Measurements from ENCODE around the gene GRIP1.

GRIP1 gene

DNA sequence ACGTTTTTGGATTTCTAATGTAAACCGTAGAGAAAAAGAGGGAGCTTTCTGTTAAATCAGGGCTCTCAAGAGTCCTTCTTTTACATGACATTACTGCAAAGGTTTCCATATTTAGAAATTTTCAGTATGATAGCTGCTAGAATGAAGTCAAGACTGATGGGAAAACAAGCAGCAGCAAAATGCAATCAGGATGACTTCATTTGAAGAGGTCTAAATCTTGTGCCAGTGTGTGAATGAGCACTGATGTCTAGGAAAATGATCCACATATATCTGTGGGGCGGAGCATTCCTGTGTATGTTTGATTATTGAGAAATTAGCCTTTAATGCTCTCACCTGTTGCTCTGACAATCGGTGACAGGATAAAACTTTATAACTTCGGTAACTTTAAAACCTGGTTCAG is 73.6 kb downstream of the GRIP1 start:
- in situ Hi-C loops (cut with MboI; ENCODE audit: low sequenced_read_pairs): no loop called here

DNA sequence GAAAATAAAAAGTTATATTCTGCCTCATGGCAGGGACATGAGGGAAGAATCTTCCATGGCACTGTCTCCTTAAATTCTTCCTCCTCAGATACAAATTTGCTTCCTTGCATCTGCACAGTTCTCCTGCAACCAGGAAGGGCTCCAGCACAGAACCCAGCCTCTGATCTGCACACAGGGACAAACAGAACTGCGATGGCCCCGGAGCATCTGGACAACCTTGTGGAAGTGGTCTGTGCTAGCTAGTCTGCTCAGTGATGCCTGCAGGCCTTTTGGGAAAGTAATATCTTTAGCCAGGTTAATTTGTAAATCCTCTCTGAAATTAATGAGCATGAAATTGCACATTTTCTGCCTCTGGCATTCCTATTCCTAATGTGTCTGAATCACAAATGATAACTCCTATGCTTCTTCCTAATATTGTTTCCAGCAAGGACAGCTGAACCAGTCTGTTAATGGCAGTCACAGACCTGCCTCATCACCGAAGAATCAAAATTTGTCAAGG is 74.8 kb downstream of the GRIP1 start:
- in situ Hi-C loops (cut with MboI; ENCODE audit: low sequenced_read_pairs): no loop called here

DNA sequence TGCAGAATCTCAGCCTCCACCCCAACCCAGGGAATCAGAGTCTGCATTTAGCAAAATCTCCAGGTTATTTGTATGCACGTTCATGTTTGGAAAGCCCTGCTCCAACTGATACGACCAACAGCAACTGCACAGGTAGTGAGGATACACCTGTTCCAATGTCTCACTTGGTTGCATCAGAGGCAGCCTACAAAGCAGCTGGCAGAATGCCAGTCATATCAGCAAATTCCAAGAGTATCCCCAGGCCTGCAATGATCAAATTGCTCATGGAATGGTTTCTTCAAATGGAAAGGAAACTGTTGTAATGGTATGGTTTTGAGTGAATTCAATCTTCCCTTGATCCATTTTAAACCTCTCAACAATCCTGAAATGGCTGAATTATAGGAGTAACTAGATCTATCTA is 75.4 kb downstream of the GRIP1 start:
- in situ Hi-C loops (cut with MboI; ENCODE audit: low sequenced_read_pairs): no loop called here

DNA sequence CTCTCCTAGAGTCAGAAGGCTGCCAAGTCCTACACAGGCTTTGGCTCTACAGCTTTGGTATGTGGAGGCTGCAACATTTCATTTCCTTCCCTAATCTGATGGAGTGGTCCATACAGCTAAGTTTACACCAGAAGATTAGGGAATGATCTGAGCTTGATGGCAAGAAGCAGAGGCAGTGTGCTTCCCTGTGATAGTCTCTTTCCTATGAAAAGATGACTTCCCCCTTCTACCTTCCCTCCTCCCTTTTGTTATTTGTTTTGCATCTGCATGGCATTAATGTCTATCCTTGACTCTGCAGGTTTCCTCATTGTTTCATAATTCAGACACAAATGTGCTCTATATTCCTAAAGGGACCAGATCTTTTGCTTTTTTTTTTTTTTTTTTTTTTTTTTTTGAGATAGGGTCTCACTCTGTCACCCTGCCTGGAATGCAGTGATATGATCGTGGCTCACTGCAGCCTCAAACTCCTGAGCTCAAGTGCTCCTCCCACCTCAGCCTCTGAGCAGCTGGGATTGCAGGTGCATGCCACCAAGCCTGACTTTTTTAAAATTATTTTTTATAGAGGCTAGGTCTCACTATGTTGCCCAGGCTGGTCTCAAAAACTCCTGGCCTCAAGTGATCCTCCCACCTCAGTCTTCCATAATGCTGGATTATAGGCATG is 76.3 kb downstream of the GRIP1 start:
- in situ Hi-C loops (cut with MboI; ENCODE audit: low sequenced_read_pairs): no loop called here

DNA sequence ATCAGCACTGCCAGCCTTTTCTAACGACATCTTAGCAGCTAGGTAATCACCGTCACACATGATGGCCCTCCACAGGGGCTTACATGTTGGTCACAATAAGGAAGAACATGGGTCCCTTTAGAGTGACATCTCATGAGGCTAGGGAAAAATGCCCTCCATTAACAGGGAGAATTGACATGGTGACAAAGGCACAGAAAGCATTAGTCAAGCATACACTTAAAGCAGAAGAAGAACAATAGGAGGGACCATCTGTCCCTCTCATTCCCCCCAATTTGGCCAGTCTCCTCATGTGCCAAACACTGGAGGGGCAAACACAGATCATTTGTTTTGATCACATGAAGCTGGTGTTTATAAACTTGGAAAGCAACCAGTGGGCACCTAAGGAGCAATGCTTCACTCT is 78.0 kb downstream of the GRIP1 start:
- in situ Hi-C loops (cut with MboI; ENCODE audit: low sequenced_read_pairs): no loop called here

DNA sequence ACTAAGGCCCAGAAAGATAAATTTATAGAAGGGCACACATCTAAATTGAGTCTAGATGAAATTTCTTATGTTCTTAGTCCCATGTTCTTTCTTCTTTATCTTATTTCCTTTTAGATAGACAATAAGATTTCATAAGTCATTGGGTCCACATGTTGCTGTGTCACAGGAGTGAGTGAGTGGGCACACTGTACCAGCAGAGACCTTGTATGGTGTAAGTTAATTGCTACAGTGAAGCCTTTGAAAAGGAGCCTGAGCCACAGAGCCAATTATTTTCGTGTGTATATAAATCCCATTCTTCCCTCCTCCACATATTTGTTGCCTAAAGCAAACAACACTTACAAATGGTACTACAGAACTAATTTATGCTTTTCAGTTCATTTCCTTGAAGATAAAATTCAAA is 79.1 kb downstream of the GRIP1 start:
- in situ Hi-C loops (cut with MboI; ENCODE audit: low sequenced_read_pairs): no loop called here

DNA sequence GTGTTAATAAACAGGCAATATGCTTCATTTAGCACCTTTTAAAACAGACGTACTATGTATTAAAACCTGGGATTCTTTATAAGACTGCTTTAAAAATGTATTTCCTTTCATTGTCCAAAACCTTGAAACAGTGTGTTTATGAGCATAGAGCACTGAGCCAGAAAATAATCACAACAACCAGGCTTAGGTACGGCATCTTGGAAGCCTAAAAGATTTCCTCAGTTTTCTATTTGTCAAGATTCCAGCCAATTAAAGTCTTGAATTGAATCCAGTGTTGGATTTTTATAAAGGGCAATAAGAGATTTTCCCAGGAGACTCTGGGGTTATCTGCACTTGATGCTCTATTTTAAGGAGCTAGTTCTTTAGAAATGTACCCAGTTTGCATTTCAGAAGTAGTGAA is 80.3 kb downstream of the GRIP1 start:
- in situ Hi-C loops (cut with MboI; ENCODE audit: low sequenced_read_pairs): no loop called here

DNA sequence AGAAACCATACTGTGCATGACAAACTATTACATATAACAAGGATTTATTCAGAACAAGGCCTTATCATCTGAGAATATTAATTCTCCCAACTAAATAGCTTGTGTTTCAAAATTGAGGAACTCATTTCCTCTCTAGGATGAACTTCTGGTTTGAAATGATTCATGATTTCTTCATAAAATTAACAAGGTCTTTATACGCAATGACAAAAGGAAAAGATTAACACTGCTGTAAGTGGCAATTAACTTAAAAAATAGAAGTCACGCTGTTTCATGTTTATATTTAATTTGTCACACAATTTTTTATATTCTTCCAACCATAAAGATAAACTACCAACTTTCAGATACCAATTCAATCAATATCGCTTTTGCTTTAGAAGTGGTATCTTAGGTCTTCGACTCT is 80.8 kb downstream of the GRIP1 start:
- in situ Hi-C loops (cut with MboI; ENCODE audit: low sequenced_read_pairs): no loop called here

DNA sequence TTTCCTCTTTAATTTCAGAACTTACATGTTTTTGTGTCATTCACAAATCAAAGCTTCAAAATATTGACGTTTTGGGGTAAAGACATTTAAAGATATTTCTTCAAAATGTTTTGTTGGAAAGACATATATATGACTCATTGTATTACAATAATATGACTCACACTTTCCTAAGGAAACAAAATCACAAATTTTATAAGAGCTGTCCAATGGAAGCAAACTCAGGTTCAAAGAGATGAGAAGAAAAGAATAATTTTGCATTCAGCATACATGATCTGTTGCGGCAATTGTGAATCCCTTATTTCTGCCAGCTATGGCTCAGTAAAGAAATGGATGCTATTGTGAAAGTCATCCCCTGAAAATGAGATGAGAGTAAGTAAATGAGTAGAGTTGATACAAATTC is 82.7 kb downstream of the GRIP1 start:
- in situ Hi-C loops (cut with MboI; ENCODE audit: low sequenced_read_pairs): no loop called here

DNA sequence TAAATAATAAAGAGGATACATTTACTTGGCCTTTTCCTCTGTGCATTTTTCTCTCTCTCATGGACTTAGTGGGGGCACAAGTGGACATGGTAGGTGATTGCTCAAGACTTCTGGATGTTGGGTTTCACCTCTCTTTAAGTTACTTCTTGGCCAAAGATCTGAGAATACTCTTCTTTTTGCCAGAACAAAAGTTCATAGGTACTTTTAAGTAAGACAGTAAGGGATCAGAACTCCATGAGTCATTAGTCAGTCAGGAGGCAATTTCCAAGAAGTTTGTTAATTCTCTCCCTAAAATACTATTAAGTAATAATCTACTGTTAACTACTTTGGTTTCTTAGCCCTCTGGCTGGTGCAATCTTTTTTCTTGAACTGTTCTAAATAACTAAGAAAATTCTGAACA is 84.2 kb downstream of the GRIP1 start:
- in situ Hi-C loops (cut with MboI; ENCODE audit: low sequenced_read_pairs): no loop called here

DNA sequence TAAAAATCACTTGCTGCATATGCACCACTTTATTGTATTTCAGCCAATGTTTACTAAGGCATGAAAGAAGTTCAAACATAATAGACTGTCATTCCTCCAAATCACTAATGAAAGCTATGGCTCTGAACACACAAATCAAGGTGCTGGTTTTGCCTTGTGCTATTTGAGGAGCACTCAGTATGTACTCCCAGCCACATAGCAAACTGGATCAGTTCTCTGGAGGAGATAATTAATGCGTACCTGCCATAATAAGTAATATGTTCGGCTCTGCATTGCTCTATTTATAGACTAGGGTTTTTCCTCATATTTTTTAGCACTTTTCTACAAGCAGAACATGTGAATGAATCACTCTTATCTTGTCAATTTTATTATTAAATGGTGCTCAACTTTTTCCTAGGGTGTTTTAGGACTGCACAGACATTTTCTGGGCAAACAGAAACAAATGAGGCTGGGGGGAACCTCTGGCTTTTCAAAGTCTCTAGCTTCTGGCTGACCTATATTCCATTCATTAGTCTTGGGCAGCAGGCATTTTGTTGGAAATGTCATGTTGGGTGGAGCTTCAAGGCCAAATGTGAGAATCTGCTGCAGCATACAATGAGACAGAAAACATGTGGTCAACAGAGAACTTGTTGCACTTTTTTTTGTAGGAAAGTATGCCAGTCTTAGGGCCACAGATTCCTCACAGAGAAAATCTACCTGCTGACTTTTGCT is 88.4 kb downstream of the GRIP1 start:
- in situ Hi-C loops (cut with MboI; ENCODE audit: low sequenced_read_pairs): no loop called here

DNA sequence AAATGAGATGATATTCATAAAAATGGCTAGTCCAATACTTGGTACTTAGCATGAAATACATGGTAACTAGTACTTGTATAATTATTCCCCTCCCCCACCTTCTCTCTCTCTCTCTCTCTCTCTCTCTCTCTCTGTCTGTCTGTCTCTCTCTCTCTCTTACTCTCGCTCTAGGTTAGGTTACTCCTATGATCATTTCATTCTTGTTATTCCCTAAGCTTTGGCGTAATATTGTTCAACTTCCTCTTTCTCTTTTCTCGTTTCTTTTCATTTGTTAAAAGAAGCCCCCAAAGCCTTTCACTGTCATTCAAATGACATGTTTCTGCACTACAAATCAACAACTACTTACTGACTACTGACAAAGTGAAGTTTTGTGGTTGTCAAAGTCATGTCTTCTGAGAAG is 89.8 kb downstream of the GRIP1 start:
- in situ Hi-C loops (cut with MboI; ENCODE audit: low sequenced_read_pairs): no loop called here

DNA sequence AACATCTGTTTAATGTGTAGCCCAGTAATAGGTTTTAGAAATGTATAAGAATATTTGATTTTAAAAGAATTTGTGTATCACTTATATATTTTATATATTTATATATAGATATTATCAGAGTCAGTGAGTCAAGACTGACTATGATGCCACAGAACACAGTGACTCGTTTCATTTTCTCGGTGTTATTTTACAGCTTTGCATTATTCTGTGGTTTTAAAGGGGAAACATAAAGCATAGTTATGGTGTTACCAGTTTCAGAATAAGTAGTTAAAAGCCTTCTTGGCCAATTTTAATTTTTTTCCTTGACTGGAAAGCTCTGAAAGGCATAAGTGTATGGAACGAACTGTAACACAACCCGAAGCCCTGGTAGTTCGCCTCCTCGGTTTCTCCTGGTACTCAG is 91.0 kb downstream of the GRIP1 start:
- in situ Hi-C loops (cut with MboI; ENCODE audit: low sequenced_read_pairs): no loop called here

DNA sequence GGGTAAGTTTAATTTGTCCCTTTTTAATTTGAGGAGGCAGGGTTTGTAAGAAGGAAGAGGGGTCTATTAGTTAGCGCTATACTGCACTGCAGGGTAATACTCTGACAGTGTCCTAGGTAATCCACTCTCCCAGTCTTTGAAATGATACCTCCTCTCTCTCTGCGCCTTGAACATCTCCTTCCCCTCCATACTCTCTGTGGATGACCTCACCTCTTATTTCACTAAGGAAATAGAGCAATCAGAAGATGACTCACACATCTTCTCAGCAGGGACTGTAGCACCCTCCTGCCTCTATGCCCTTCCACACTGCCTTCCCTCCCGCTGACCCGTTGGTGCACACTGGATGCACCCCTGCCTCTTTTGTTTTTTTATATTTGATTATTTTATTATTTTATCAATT is 94.2 kb downstream of the GRIP1 start:
- in situ Hi-C loops (cut with MboI; ENCODE audit: low sequenced_read_pairs): no loop called here

DNA sequence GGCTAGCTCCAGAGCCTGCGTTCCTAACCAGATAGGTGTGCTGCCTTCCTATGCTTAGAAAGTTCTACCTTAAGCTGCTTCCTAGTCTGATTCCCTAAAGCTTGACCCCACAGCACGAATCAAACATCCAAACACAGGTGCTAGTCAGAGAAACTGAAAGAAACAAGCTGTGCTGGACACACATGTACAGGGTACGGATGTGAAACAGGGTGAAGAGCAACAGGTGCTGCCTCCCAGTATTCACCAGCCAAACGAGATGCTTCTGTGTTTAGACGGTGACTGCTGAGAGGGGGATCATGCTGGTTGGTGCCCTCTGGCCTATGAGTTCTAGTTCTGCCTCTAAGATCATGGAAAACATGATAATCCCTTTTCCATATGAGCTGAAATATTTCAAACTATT is 105.3 kb downstream of the GRIP1 start:
- in situ Hi-C loops (cut with MboI; ENCODE audit: low sequenced_read_pairs): no loop called here

DNA sequence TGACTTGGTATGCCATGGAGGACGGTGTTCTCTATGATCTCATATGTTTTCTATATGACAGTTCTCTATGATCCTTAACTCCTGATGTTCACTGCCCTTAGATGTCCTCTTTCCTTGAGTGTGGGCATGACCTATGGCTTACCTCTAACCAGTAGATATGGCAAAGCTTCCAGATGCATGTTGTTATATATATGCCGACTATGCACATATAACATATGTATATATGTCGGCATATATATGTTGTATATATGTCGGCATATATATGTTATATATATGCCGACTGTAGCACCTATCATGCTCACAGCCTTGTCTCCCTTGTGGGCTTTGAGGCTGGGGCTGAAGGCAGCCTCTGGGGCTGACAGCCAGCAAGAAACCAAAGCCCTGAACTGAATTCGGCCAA is 106.0 kb downstream of the GRIP1 start:
- in situ Hi-C loops (cut with MboI; ENCODE audit: low sequenced_read_pairs): no loop called here

DNA sequence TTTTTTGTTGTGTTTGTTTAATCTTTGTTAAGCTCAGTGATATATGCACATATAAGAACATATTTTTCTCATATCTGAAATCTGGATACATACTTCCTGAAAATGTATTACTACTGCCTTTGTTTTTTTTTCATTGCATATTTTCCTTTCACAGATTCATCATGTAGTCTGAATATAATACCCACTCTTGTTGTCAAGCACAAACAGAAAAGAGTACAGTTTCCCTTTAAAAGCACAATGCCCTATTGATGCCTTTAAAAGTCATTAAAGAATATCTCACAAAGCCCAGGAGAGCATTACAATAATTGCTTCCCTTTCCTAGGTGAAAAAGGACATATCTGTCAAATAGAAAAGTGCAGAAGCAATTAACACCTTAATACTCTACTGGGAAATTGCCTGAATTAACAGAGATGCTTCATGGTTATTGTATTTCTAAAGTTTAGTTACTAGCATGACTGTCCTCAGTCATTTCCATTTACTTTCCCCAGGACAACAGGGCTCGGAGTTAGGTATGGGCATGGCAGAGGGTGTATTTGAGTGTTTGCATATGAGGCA is 107.4 kb downstream of the GRIP1 start:
- in situ Hi-C loops (cut with MboI; ENCODE audit: low sequenced_read_pairs): no loop called here

DNA sequence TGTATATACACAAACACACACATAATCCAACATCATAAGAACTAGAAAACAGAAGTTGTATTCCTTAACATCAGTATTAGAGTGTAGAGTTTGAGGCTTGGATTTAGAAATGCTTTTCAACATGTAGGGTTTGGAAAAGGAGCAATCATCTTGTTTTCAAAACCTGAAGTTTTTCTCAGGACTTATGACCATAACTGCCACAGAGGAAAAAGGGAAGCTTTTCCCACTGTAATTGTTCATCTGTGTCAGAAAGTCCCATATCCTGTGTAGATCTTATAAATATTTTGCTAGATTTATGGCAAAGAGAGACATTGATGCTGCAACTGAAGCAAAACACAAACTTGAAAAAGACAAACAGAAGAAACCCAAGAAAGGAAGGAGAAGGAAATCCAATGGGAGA is 115.7 kb downstream of the GRIP1 start:
- in situ Hi-C loops (cut with MboI; ENCODE audit: low sequenced_read_pairs): no loop called here

DNA sequence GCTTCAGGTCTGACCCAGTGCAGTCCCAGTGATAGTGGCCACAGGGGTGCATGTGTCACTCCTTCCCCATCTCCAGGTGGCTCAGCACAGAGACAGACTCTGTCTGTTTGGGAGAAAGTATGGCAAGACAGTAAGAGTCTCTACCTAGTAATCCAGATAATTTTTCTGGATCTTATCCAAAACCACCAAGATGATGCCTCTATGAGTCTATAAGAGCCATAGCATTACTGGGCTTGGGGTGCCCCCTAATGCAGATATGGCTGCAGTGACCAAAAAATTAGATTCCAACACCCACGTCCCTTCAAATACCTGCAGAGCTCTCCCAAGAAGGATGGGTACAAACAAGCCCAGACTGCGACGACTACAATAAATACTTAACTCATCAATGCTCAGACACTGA is 123.8 kb downstream of the GRIP1 start:
- in situ Hi-C loops (cut with MboI; ENCODE audit: low sequenced_read_pairs): no loop called here

DNA sequence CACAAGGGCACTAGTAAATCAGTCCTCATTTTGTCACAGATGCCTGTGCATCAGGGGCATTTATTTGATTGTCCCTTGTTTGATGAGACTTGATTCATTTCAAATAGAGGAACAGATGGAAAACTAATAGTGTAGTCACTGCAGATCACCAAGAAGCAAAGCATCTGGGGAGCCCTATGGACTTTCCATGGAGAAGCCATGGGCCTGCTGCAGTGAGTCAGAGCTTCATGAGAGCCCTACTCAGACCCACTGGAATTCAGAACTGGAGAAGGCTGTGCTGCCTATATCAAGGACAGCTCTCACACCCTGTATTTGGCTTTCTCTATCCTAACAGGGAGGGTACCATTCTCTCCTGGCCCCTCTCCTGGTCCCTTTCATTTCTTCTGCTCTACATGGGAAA is 126.2 kb downstream of the GRIP1 start:
- in situ Hi-C loops (cut with MboI; ENCODE audit: low sequenced_read_pairs): no loop called here

DNA sequence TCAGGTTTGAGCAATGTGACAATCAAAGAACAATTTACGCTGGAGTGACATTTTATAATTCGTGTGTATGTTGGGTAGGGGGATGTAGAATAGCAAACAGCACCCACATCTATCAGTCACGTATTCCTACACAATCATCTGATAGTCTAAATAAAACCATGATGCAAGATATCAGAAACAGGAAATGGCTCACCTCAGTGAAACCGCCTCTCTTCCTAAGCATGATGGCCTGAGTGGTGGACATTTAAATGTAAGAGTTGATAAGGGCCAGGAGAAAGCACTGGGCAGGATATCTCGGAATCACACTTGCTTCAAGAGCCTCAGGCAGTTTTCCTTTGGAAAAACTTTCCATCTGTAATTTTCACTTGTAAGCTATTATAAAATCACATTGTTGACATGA is 128.2 kb downstream of the GRIP1 start:
- in situ Hi-C loops (cut with MboI; ENCODE audit: low sequenced_read_pairs): no loop called here

DNA sequence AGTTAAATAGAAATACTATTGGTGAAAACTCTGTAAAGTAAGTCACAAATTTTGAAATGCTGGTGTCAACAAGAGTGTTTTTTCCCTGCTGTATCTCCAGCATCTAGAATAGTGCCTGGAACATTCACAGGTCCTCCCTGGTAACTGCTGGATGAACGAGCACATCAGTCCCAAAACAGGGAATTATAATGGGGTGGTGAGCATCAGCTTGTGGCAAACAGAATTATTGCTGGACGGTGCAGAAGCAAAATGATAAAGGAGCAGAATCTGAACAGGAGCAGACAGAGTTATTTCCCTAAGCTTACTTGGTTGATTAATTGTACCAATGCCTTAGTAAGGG is 129.9 kb downstream of the GRIP1 start:
- in situ Hi-C loops (cut with MboI; ENCODE audit: low sequenced_read_pairs): no loop called here
